Right lobe of liver (tissue), 4 donors: ENCODE results near the gene ASB9.

ENCODE experiments used
- CTCF ChIP-seq, 4 donors: fragments of 200-600 bp in 3 of 4; fragments of 450-650 bp in 1 of 4; IDR thresholded peaks; one replicate each; pipeline versions ENCODE4 v1.5.1 to v1.8.0; 2016 to 2022; ENCODE audit warnings: antibody characterized with exemption in 4 of 4, mild to moderate bottlenecking in 2 of 4
- POLR2A ChIP-seq: fragments of 450-650 bp; IDR thresholded peaks from one replicate; pipeline ENCODE4 v1.6.1; 2017; ENCODE audit warnings: antibody characterized with exemption, mild to moderate bottlenecking
- donor health status: DM: no; HTN: no; CAD: no.
- donor health status: DM: no; HTN: no; CAD: no.
- donor health status: DM: no; HTN: yes; CAD: no.

- TF ChIP-seq CTCF (IDR thresholded peaks at IDR 0.05) (no peak), POLR2A (no peak)
Observed at GRCh38 chrX:15216280-15216679, 53.6 kb downstream of the ASB9 start.
